Measurements from ENCODE around the gene ETS1. TPM values are rescaled to one million over a fixed set of nuclear protein-coding genes. Genes with fewer than 3 reads are reported as not detected.
A peak's percentile ranks its signal among the peaks of the same experiment; 100 is the strongest.

The ETS1 gene
- total and polyA plus RNA-seq, 12 donors = 9.6 to 61.7 (median 43.1) TPM

- peak overlapping the region in 4 of 5 donors; percentile 30 to 76 (median 50) for H3K27ac ChIP-seq
- intact Hi-C loops (cut with DNase I) = no loop called here
- H3K27me3 ChIP-seq = no peaks in the 10 kb centered on the region
- 54 to 69% (median 62%) methylated on average over 14 of the region's 14 CpGs for WGBS, 4 donors
- no peaks in the 10 kb centered on the region for H3K9me3 ChIP-seq (replicated peaks in 1 of 3)
- DNase-seq = peak in 2 of 7 donors; percentile 32 to 56
- H3K36me3 ChIP-seq (replicated peaks in 1 of 2) = peaks cover 0 to 34% of the 10 kb centered on the region in 2 donors
- TF ChIP-seq POLR2A (IDR thresholded peaks at IDR 0.05) (no peak), CTCF (IDR thresholded peaks at IDR 0.05) (no peak)
- peaks cover 44 to 51% of the 10 kb centered on the region in 2 donors for H3K4me1 ChIP-seq (replicated peaks in 1 of 2)
- no peak overlapping the region for H3K4me3 ChIP-seq
These were observed 107.3 kb downstream of the ETS1 start for GRCh38 chr11:128480066-128480465.

- H3K27me3 ChIP-seq = no peaks in the 10 kb centered on the region
- no peak overlapping the region for H3K4me3 ChIP-seq
- peaks cover 53 to 58% of the 10 kb centered on the region in 2 donors for H3K4me1 ChIP-seq (replicated peaks in 1 of 2)
- no peak for DNase-seq
- TF ChIP-seq POLR2A (IDR thresholded peaks at IDR 0.05) (no peak), CTCF (IDR thresholded peaks at IDR 0.05) (no peak)
- H3K36me3 ChIP-seq (replicated peaks in 1 of 2) = peaks cover 0 to 25% of the 10 kb centered on the region in 2 donors
- intact Hi-C loops (cut with DNase I) = no loop called here
- H3K27ac ChIP-seq = peak overlapping the region in 3 of 5 donors; percentile 12 to 76 (median 69)
- H3K9me3 ChIP-seq (replicated peaks in 1 of 3) = no peaks in the 10 kb centered on the region
These were observed 108.2 kb downstream of the ETS1 start for GRCh38 chr11:128479144-128479543.

GRCh38 chr11:128478305-128478704, 109.1 kb downstream of the ETS1 start:
- intact Hi-C loops (cut with DNase I) = no loop called here
- no peak overlapping the region for H3K4me3 ChIP-seq
- peaks cover 0 to 20% of the 10 kb centered on the region in 2 donors for H3K36me3 ChIP-seq (replicated peaks in 1 of 2)
- no peak for TF ChIP-seq CTCF (IDR thresholded peaks at IDR 0.05)
- TF ChIP-seq POLR2A (IDR thresholded peaks at IDR 0.05) = no peak
- H3K27me3 ChIP-seq = no peaks in the 10 kb centered on the region
- peak overlapping the region in 2 of 5 donors; percentile 41 to 76 for H3K27ac ChIP-seq
- H3K4me1 ChIP-seq (replicated peaks in 1 of 2) = peaks cover 53 to 58% of the 10 kb centered on the region in 2 donors
- H3K9me3 ChIP-seq (replicated peaks in 1 of 3) = no peaks in the 10 kb centered on the region
- DNase-seq = no peak

- Histone ChIP-seq H3K27me3 (no peaks in the 10 kb centered on the region), H3K4me1 (replicated peaks in 1 of 2) (peaks cover 53 to 58% of the 10 kb centered on the region in 2 donors), H3K9me3 (replicated peaks in 1 of 3) (no peaks in the 10 kb centered on the region), H3K27ac (no peak overlapping the region), H3K4me3 (no peak overlapping the region), H3K36me3 (replicated peaks in 1 of 2) (peaks cover 0 to 20% of the 10 kb centered on the region in 2 donors)
- TF ChIP-seq CTCF (IDR thresholded peaks at IDR 0.05) = no peak
- TF ChIP-seq POLR2A (IDR thresholded peaks at IDR 0.05) = no peak
- WGBS, 4 donors = 81 to 94% (median 88%) methylated on average over 1 of the region's 1 CpG
- no peak for DNase-seq
- intact Hi-C loops (cut with DNase I) = no loop called here
These were observed 109.5 kb downstream of the ETS1 start for GRCh38 chr11:128477811-128478210.

Data from adrenal gland (tissue), 12 donors.